A549 (cell line): ENCODE measurements around the gene ABCC3. TPM values are rescaled to one million over a fixed set of nuclear protein-coding genes. Genes with fewer than 3 reads are reported as not detected.
A peak's percentile ranks its signal among the peaks of the same experiment; 100 is the strongest.

Experiments used
- ATAC-seq, 2 experiments: fragments of 200-7000 bp in 1 of 2; fragments of >200 bp in 1 of 2; cut with Nextera tagmentation in 1 of 2; cut with Tn5 transposase in 1 of 2; 3 replicates each; pipeline versions ENCODE4 v1.8.0 to v1.9.1; 2018 to 2020; ENCODE audit warnings: mild to moderate bottlenecking in 1 of 2, moderate library complexity in 1 of 2
- CTCF ChIA-PET: fragments of 300-600 bp; sonication (Branson Sonifier 250); formaldehyde crosslinking; extraction: SDS; loops from one replicate; lab custom pipeline; 2021; ENCODE audit warnings: antibody characterized with exemption, inconsistent platforms; lab: Yijun Ruan, JAX
- POLR2A ChIA-PET: fragments of 350-600 bp; formaldehyde crosslinking; extraction: SDS; loops from one replicate; lab custom pipeline; 2021; ENCODE audit warnings: antibody characterized with exemption, inconsistent platforms; lab: Yijun Ruan, JAX
- DNase-seq, 2 experiments: peaks; one replicate each; pipeline versions ENCODE4 v3.0.0 to v3.0.0-alpha.2; 2011 to 2016; ENCODE audit warnings: low read depth in 1 of 2, low spot score in 1 of 2
- FAIRE-seq: peaks from 2 replicates; lab custom pipeline; 2011; peaks lifted over from hg19 to GRCh38; lab: Jason Lieb, UNC
- H3K27ac ChIP-seq, 2 experiments: fragments of >200 bp; sonication (Bioruptor Twin); formaldehyde crosslinking; 3 replicates each; pipeline ENCODE4 v1.5.1; 2016 to 2017
- H3K4me1 ChIP-seq: fragments of >200 bp; sonication (Bioruptor Twin); formaldehyde crosslinking; 3 replicates; pipeline ENCODE4 v1.6.1; 2016
- H3K4me2 ChIP-seq: fragments of >200 bp; sonication (Bioruptor Twin); formaldehyde crosslinking; 3 replicates; pipeline ENCODE4 v1.6.1; 2016
- H3K4me3 ChIP-seq: fragments of >200 bp; sonication (Bioruptor Twin); formaldehyde crosslinking; 3 replicates; pipeline ENCODE4 v1.5.1; 2016
- H3K9me3 ChIP-seq: fragments of >200 bp; sonication (Bioruptor Twin); formaldehyde crosslinking; 3 replicates; pipeline ENCODE4 v1.6.1; 2016
- BHLHE40 ChIP-seq: IDR thresholded peaks from 2 replicates; pipeline ENCODE4 v1.6.1; 2012; ENCODE audit warnings: low read depth, low read length, inconsistent platforms
- CEBPB ChIP-seq, 2 experiments: fragments of >200 bp in 1 of 2; sonication (Bioruptor Twin) in 1 of 2; formaldehyde crosslinking in 1 of 2; IDR thresholded peaks; 2 replicates each; pipeline ENCODE4 v1.6.1; 2012 to 2016
- CHD4 ChIP-seq: fragments of 200-600 bp; sonication (generic); IDR thresholded peaks from 2 replicates; pipeline ENCODE4 v1.6.1; 2016; ENCODE audit warnings: antibody characterized with exemption, mild to moderate bottlenecking, borderline replicate concordance
- E2F6 ChIP-seq: IDR thresholded peaks from 2 replicates; pipeline ENCODE4 v1.6.1; 2012; ENCODE audit warnings: low read depth, borderline replicate concordance
- EHF ChIP-seq: fragments of 250-450 bp; sonication (Bioruptor Pico); IDR thresholded peaks from 2 replicates; pipeline ENCODE4 v1.5.0; 2020; ENCODE audit warnings: mild to moderate bottlenecking
- EHMT2 ChIP-seq: fragments of 200-600 bp; sonication (generic); IDR thresholded peaks from 2 replicates; pipeline ENCODE4 v1.6.1; 2016; ENCODE audit warnings: antibody characterized with exemption, low read depth, mild to moderate bottlenecking, moderate library complexity
- ESRRA ChIP-seq: fragments of 150-350 bp; IDR thresholded peaks from 2 replicates; pipeline ENCODE4 v1.6.1; 2014; ENCODE audit warnings: mild to moderate bottlenecking, low read length, borderline replicate concordance
- FOSB ChIP-seq: fragments of 250-450 bp; sonication (Bioruptor Pico); IDR thresholded peaks from 2 replicates; pipeline ENCODE4 v1.5.0; 2020; ENCODE audit warnings: mild to moderate bottlenecking, moderate library complexity
- FOSL2 ChIP-seq, 2 experiments: fragments of 450-650 bp in 1 of 2; fragments of >200 bp in 1 of 2; sonication (Bioruptor Twin) in 1 of 2; formaldehyde crosslinking; IDR thresholded peaks; 2 replicates each; pipeline versions ENCODE4 v1.5.0 to v1.6.1; 2016 to 2020; ENCODE audit warnings: mild to moderate bottlenecking in 1 of 2, moderate library complexity in 1 of 2
- FOXS1 ChIP-seq: fragments of 250-450 bp; sonication (Bioruptor Pico); IDR thresholded peaks from 2 replicates; pipeline ENCODE4 v1.5.0; 2020; ENCODE audit warnings: mild to moderate bottlenecking, moderate library complexity
- HDAC2 ChIP-seq: fragments of 200-600 bp; sonication (generic); IDR thresholded peaks from 2 replicates; pipeline ENCODE4 v1.6.1; 2016
- HMGXB4 ChIP-seq: fragments of 250-450 bp; sonication (Bioruptor Pico); IDR thresholded peaks from 2 replicates; pipeline ENCODE4 v1.5.0; 2021; ENCODE audit warnings: mild to moderate bottlenecking, moderate library complexity, borderline replicate concordance
- HOXA7 ChIP-seq: fragments of 250-450 bp; sonication (Bioruptor Pico); IDR thresholded peaks from 2 replicates; pipeline ENCODE4 v1.5.0; 2020; ENCODE audit warnings: mild to moderate bottlenecking, moderate library complexity
- HOXB13 ChIP-seq: fragments of 250-450 bp; sonication (Bioruptor Pico); IDR thresholded peaks from 2 replicates; pipeline ENCODE4 v1.5.0; 2020; ENCODE audit warnings: low read depth, mild to moderate bottlenecking, moderate library complexity
- HOXB5 ChIP-seq: fragments of 250-450 bp; sonication (Bioruptor Pico); IDR thresholded peaks from 2 replicates; pipeline ENCODE4 v1.5.0; 2020; ENCODE audit warnings: mild to moderate bottlenecking, moderate library complexity
- JUN ChIP-seq, 2 experiments: fragments of >200 bp; sonication (Bioruptor Twin); formaldehyde crosslinking; IDR thresholded peaks; 2 replicates in 1 of 2; 3 replicates in 1 of 2; pipeline ENCODE4 v1.6.1; 2016 to 2017
- JUNB ChIP-seq: fragments of >200 bp; sonication (Bioruptor Twin); formaldehyde crosslinking; IDR thresholded peaks from 2 replicates; pipeline ENCODE4 v1.6.1; 2016
- NFE2L2 ChIP-seq: fragments of 150-350 bp; conservative IDR thresholded peaks from 2 replicates; pipeline ENCODE4 v1.6.1; 2014; ENCODE audit warnings: low read length
- NPAS2 ChIP-seq: fragments of 250-450 bp; sonication (Bioruptor Pico); IDR thresholded peaks from 2 replicates; pipeline ENCODE4 v1.8.0; 2022; ENCODE audit warnings: mild to moderate bottlenecking, moderate library complexity, borderline replicate concordance
- PBX3 ChIP-seq: IDR thresholded peaks from 2 replicates; pipeline ENCODE4 v1.6.1; 2012
- PHF8 ChIP-seq: fragments of 200-600 bp; sonication (generic); IDR thresholded peaks from 2 replicates; pipeline ENCODE4 v1.6.1; 2016; ENCODE audit warnings: low read depth, mild to moderate bottlenecking, antibody characterized with exemption, moderate library complexity, borderline replicate concordance
- POLR2A ChIP-seq: IDR thresholded peaks from 2 replicates; pipeline ENCODE4 v1.6.1; 2012; ENCODE audit warnings: mild to moderate bottlenecking, low read length
- RAD21 ChIP-seq, 2 experiments: fragments of >200 bp in 1 of 2; sonication (Bioruptor Twin) in 1 of 2; formaldehyde crosslinking in 1 of 2; IDR thresholded peaks in 1 of 2; conservative IDR thresholded peaks in 1 of 2; 2 replicates in 1 of 2; 3 replicates in 1 of 2; pipeline ENCODE4 v1.6.1; 2012 to 2018; ENCODE audit warnings: inconsistent platforms in 1 of 2
- RARB ChIP-seq: fragments of 250-450 bp; sonication (Bioruptor Pico); IDR thresholded peaks from 2 replicates; pipeline ENCODE4 v1.8.0; 2021; ENCODE audit warnings: mild to moderate bottlenecking, moderate library complexity
- RCOR1 ChIP-seq: fragments of 150-350 bp; IDR thresholded peaks from 2 replicates; pipeline ENCODE4 v1.6.1; 2014; ENCODE audit warnings: antibody characterized with exemption, low read length, low read depth
- RFX5 ChIP-seq: fragments of 450-650 bp; IDR thresholded peaks from 2 replicates; pipeline ENCODE4 v1.7.1; 2014; ENCODE audit warnings: antibody characterized with exemption, mild to moderate bottlenecking, moderate library complexity
- SREBF2 ChIP-seq: fragments of 450-650 bp; IDR thresholded peaks from 2 replicates; pipeline ENCODE4 v1.6.1; 2014; ENCODE audit warnings: mild to moderate bottlenecking, moderate library complexity
- TP53 ChIP-seq: fragments of 250-450 bp; sonication (Bioruptor Pico); IDR thresholded peaks from 2 replicates; pipeline ENCODE4 v1.5.0; 2021; ENCODE audit warnings: mild to moderate bottlenecking, moderate library complexity
- ZNF302 ChIP-seq: fragments of 250-450 bp; sonication (Bioruptor Pico); IDR thresholded peaks from 2 replicates; pipeline ENCODE4 v1.9.0; 2021; ENCODE audit warnings: inconsistent platforms, mild to moderate bottlenecking, moderate library complexity
- ZSCAN20 ChIP-seq: fragments of 250-450 bp; sonication (Bioruptor Pico); IDR thresholded peaks from 2 replicates; pipeline ENCODE4 v1.8.0; 2022; ENCODE audit warnings: mild to moderate bottlenecking, moderate library complexity
- WGBS: methylation state at CpG from one replicate; pipeline ENCODE4 v1.1.6; 2017; ENCODE audit errors: missing lambda C conversion rate; 5-methylcytosine and 5-hydroxymethylcytosine counted together
- polyA plus RNA-seq, 4 experiments: library from polyadenylated mRNA; depleted of rRNA in 3 of 4; stranded (reverse); fragments of >200 nt; fragmentation: RNase III in 1 of 4; extraction: RNeasy Plus Mini Kit Qiagen cat#74134 plus additional on column Dnase treatment in 1 of 4; gene quantifications; 2 replicates in 3 of 4; 3 replicates in 1 of 4; pipeline ENCODE4 v1.2.3, GENCODE V29; 2011 to 2017
- TF ChIP-seq, protein P1 (sequence below): IDR thresholded peaks from 2 replicates; pipeline ENCODE4 v1.6.1; 2012
- TF ChIP-seq, protein P2 (sequence below): fragments of 450-650 bp; IDR thresholded peaks from 2 replicates; pipeline ENCODE4 v1.6.1; 2014; ENCODE audit warnings: antibody characterized with exemption

Gene ABCC3
- polyA plus RNA-seq, 2 of the 4 experiments (the other 2 are of a cell fraction) = 248 to 342 TPM

- ATAC-seq (no peak), FAIRE-seq (no peak), DNase-seq (no peak)
- TF ChIP-seq RARB (CRISPR knock-in tag) (no peak), PBX3 (no peak), PHF8 (no peak), ESRRA (no peak), HDAC2 (no peak), FOSB (CRISPR knock-in tag) (no peak; the same call in 1 of the 2 replicates), RCOR1 (no peak), CEBPB (IDR thresholded peaks at IDR 0.05) (no peak)
- TF ChIP-seq, protein P1, sequence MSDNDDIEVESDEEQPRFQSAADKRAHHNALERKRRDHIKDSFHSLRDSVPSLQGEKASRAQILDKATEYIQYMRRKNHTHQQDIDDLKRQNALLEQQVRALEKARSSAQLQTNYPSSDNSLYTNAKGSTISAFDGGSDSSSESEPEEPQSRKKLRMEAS = no peak
- Histone ChIP-seq H3K9me3 (no peaks in the 10 kb centered on the region), H3K4me3 (peak overlapping the region; percentile 92), H3K27ac (peak overlapping the region; percentile 99 to 100), H3K4me2 (peak overlapping the region; percentile 92), H3K4me1 (peaks cover 79% of the 10 kb centered on the region)
- POLR2A ChIA-PET = interaction anchor here (0.6 to 8.0 kb wide), 12 partner anchors 9 to 85 kb away, joined by 3 to 237 read pairs (median 4); partner anchors contain the start of gene CACNA1G
- WGBS = 1% methylated on average over 3 of the region's 3 CpGs
- CTCF ChIA-PET = interaction anchor here (0.7 to 48.0 kb wide), 9 partner anchors 8 to 217 kb away, joined by 3 to 2097 read pairs (median 5); partner anchors contain the start of gene ANKRD40
These were observed 976 bp downstream of the ABCC3 start for GRCh38 chr17:50635732-50635981.

DNA sequence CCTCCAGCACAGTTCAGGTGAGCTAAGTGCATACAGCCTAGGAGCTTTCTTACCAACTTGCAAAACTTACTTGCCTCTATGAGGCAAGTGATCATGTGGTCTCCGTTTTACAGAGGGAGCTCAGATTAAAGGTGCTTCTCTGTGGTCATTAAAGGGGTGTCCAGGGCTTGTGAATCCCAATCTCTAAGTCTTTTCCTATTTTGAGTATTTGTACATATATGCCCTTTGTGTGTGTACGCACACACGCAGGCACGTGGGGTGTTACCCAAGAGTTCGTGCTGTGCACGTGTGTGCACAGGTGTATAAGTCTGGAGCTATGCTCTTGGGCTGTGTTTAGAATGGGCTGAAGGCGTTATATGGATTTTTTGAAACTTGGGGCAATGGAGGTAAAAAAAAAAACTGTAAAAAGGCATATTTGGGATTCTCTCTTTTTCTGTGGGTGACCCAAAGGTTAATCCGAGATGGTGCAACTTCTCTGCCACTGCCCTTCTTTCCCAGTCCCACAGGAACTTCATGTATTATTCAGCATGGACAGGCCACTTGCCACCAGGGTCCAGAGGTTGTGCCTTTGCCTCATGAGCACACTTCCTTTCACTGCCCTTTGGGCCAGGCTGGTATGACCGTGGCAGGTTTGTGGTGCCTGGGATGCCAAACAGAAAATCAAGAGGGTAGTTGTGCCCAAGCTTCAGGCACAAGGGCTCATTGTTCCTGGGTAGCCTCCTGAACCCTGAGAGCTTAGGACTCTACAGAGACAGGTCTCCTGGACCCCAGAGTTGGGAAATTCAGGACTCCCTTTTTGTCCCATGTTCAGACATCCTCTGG, 1.5 kb downstream of the ABCC3 start:
- POLR2A ChIA-PET = interaction anchor here (0.6 to 8.0 kb wide), 13 partner anchors 10 to 85 kb away, joined by 3 to 237 read pairs (median 4); partner anchors contain the start of gene CACNA1G
- no peak for FAIRE-seq
- Histone ChIP-seq H3K4me2 (peak overlapping the region; percentile 92), H3K27ac (peak overlapping the region; percentile 99 to 100), H3K4me1 (peaks cover 79% of the 10 kb centered on the region), H3K9me3 (no peaks in the 10 kb centered on the region), H3K4me3 (peak overlapping the region; percentile 92)
- CTCF ChIA-PET = interaction anchor here (0.7 to 48.0 kb wide), 12 partner anchors 9 to 216 kb away, joined by 3 to 2097 read pairs (median 4); partner anchors contain the start of gene ANKRD40
- ATAC-seq = no peak
- DNase-seq = peak in 1 of 2 experiments; percentile 49
- 8% methylated on average over 9 of the region's 9 CpGs for WGBS
- no peak for TF ChIP-seq RFX5
- TF ChIP-seq FOSL2 (IDR thresholded peaks at IDR 0.05) = no peak
- TF ChIP-seq FOSL2 (CRISPR knock-in tag; IDR thresholded peaks at IDR 0.05) = no peak
- peak; percentile 92 for TF ChIP-seq BHLHE40
- peak; percentile 89 for TF ChIP-seq ZNF302 (CRISPR knock-in tag)
- TF ChIP-seq HOXB5 (CRISPR knock-in tag) = 0 out of 2 replicates have a peak, but pooled peaks have one; percentile 50
- TF ChIP-seq HOXA7 (CRISPR knock-in tag) = peak; percentile 82
- TF ChIP-seq, protein P2, sequence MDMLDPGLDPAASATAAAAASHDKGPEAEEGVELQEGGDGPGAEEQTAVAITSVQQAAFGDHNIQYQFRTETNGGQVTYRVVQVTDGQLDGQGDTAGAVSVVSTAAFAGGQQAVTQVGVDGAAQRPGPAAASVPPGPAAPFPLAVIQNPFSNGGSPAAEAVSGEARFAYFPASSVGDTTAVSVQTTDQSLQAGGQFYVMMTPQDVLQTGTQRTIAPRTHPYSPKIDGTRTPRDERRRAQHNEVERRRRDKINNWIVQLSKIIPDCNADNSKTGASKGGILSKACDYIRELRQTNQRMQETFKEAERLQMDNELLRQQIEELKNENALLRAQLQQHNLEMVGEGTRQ = peak; percentile 69
- no peak for TF ChIP-seq FOXS1 (CRISPR knock-in tag)
- no peak for TF ChIP-seq TP53 (CRISPR knock-in tag)
- peak; percentile 74; the same call in 1 of the 2 replicates for TF ChIP-seq EHF (CRISPR knock-in tag)
- peak in 1 of 2 experiments; percentile 32; a peak in 2 of 5 replicates for TF ChIP-seq JUN (IDR thresholded peaks at IDR 0.05)
- no peak for TF ChIP-seq EHMT2
- TF ChIP-seq, protein P1 = peak; percentile 97
- 0 out of 2 replicates have a peak, but pooled peaks have one; percentile 56 for TF ChIP-seq HOXB13
- no peak for TF ChIP-seq HMGXB4 (CRISPR knock-in tag)
- TF ChIP-seq NFE2L2 = no peak
- peak; percentile 76; the same call in 1 of the 2 replicates for TF ChIP-seq E2F6
- TF ChIP-seq CHD4 = no peak
- no peak for TF ChIP-seq JUNB
- no peak for TF ChIP-seq SREBF2
- peak; percentile 50 to 80; a peak in 3 of 4 replicates for TF ChIP-seq CEBPB (IDR thresholded peaks at IDR 0.05)
- peak; percentile 96 for TF ChIP-seq NPAS2 (CRISPR knock-in tag)
- no peak for TF ChIP-seq ESRRA
- no peak for TF ChIP-seq ZSCAN20 (CRISPR knock-in tag)
- 0 out of 2 replicates have a peak, but pooled peaks have one; percentile 10 for TF ChIP-seq POLR2A
- no peak; a peak in 1 of 5 replicates for TF ChIP-seq RAD21 (conservative IDR thresholded peaks at IDR 0.05 in 1 of 2, IDR thresholded peaks at IDR 0.05 in 1 of 2)
- TF ChIP-seq PHF8 = no peak
